Endothelial cell (in vitro differentiated cells): ENCODE results near the gene TRIM14. TPM values are rescaled to one million over a fixed set of nuclear protein-coding genes. Genes with fewer than 3 reads are reported as not detected.
"Not testable (repeated sequence)": the region's sequence is repeated elsewhere in the genome, so short reads cannot be mapped to it uniquely, and the experiment has no call there.

ENCODE experiments used
- DNase-seq: peaks from one replicate; pipeline ENCODE4 v3.0.0; 2021; ENCODE audit warnings: low spot score
- H3K27ac Mint-ChIP-seq: one replicate; pipeline ENCODE4 v1.8.0; 2021; ENCODE audit warnings: mixed read lengths, inconsistent platforms; ENCODE audit not compliant: unreplicated experiment
- H3K27me3 Mint-ChIP-seq: one replicate; pipeline ENCODE4 v1.8.0; 2021; ENCODE audit warnings: mild to moderate bottlenecking, moderate library complexity, mixed read lengths, inconsistent platforms; ENCODE audit not compliant: unreplicated experiment
- H3K36me3 Mint-ChIP-seq: one replicate; pipeline ENCODE4 v1.8.0; 2021; ENCODE audit warnings: mild to moderate bottlenecking, low read depth, mixed read lengths, inconsistent platforms; ENCODE audit not compliant: unreplicated experiment
- H3K4me1 Mint-ChIP-seq: one replicate; pipeline ENCODE4 v1.8.0; 2021; ENCODE audit warnings: mild to moderate bottlenecking, mixed read lengths, inconsistent platforms; ENCODE audit not compliant: unreplicated experiment
- H3K4me3 Mint-ChIP-seq: one replicate; pipeline ENCODE4 v1.8.0; 2021; ENCODE audit warnings: mild to moderate bottlenecking, mixed read lengths, inconsistent platforms; ENCODE audit not compliant: unreplicated experiment
- H3K9me3 Mint-ChIP-seq: one replicate; pipeline ENCODE4 v1.8.0; 2021; ENCODE audit warnings: mixed read lengths, inconsistent platforms; ENCODE audit not compliant: unreplicated experiment
- CTCF ChIP-seq: fragments of 200-600 bp; sonication (generic); IDR thresholded peaks from one replicate; pipeline ENCODE4 v1.5.0; 2021; ENCODE audit warnings: antibody characterized with exemption; ENCODE audit not compliant: unreplicated experiment
- total RNA-seq: library from RNA; stranded (reverse); fragmentation: NEBNext Ultra II Directional; extraction: Animal tissue kit (Norgen Biotek cat#: 25700); gene quantifications from one replicate; pipeline ENCODE4 v1.2.1, GENCODE V29; 2021; ENCODE audit not compliant: unreplicated experiment

The TRIM14 gene
- total RNA-seq, 1 donor from 2014 or later: 0.97 TPM

GRCh38 chr9:98130576-98131228 lies 11.7 kb upstream of the TRIM14 start:
- no peak for TF ChIP-seq CTCF
- Mint-ChIP-seq H3K36me3 (no peaks in the 10 kb centered on the region), H3K4me1 (no peaks in the 10 kb centered on the region), H3K27me3 (no peaks in the 10 kb centered on the region), H3K27ac (no peak overlapping the region), H3K9me3 (no peaks in the 10 kb centered on the region), H3K4me3 (no peak overlapping the region)
- DNase-seq: no peak

DNA sequence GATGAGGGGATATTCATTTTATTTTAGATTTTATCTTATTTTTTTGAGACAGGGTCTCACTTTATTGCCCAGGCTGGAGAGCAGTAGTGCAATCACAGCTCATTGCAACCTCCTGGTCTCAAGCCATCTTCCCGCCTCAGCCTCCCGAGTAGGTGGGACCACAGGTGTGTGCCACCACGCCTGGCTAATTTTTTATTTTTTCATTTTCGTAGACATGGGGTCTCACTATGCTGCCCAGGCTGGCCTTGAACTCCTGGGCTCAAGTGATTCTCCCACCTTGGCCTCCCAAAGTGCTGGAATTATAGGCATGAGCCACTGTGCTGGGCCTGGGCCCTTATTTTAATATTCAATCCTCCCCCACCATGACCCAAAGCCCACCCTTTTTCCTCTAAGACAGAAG lies 11.0 kb upstream of the TRIM14 start:
- not testable (repeated sequence) for H3K9me3 Mint-ChIP-seq, H3K36me3 Mint-ChIP-seq, H3K27ac Mint-ChIP-seq, H3K4me3 Mint-ChIP-seq, H3K27me3 Mint-ChIP-seq, H3K4me1 Mint-ChIP-seq, DNase-seq

DNA sequence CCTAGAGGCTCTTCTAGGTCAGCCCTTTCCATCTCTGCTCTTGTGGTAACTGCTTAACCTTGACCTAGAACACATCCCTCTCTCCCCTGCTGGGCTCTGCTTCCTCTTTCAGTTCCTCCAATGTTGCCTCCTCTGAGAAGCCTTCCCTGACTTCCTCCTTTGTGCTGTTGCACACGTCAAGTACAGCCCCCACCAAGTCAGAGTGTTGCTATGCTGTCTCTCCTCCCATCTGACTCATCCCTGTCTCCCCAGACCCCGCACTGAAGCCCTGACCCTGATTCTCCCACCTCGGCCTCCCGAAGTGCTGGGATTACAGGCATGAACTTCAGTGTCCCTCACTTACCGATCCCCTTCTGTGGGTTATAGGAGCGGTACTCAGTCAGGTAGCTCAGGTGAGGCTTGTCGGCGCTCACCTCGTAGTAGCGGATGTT lies 10.4 kb upstream of the TRIM14 start:
- no peak overlapping the region for H3K27ac Mint-ChIP-seq
- no peak for TF ChIP-seq CTCF
- no peaks in the 10 kb centered on the region for H3K9me3 Mint-ChIP-seq
- H3K27me3 Mint-ChIP-seq: no peaks in the 10 kb centered on the region
- DNase-seq: no peak
- no peaks in the 10 kb centered on the region for H3K4me1 Mint-ChIP-seq
- H3K36me3 Mint-ChIP-seq: no peaks in the 10 kb centered on the region
- no peak overlapping the region for H3K4me3 Mint-ChIP-seq

GRCh38 chr9:98128316-98128715 lies 9.3 kb upstream of the TRIM14 start:
- TF ChIP-seq CTCF: no peak
- H3K9me3 Mint-ChIP-seq: no peaks in the 10 kb centered on the region
- DNase-seq: no peak
- no peak overlapping the region for H3K4me3 Mint-ChIP-seq
- H3K27ac Mint-ChIP-seq: no peak overlapping the region
- no peaks in the 10 kb centered on the region for H3K36me3 Mint-ChIP-seq
- H3K4me1 Mint-ChIP-seq: no peaks in the 10 kb centered on the region
- H3K27me3 Mint-ChIP-seq: no peaks in the 10 kb centered on the region

- no peaks in the 10 kb centered on the region for H3K9me3 Mint-ChIP-seq
- H3K27ac Mint-ChIP-seq: no peak overlapping the region
- no peak overlapping the region for H3K4me3 Mint-ChIP-seq
- H3K27me3 Mint-ChIP-seq: no peaks in the 10 kb centered on the region
- no peaks in the 10 kb centered on the region for H3K4me1 Mint-ChIP-seq
- H3K36me3 Mint-ChIP-seq: no peaks in the 10 kb centered on the region
- no peak for DNase-seq
- no peak for TF ChIP-seq CTCF
These were observed 8.2 kb upstream of the TRIM14 start for GRCh38 chr9:98127226-98127625.
